ENCODE measurements around the gene ITGB2. TPM values are rescaled to one million over a fixed set of nuclear protein-coding genes. Genes with fewer than 3 reads are reported as not detected.
A peak's percentile ranks its signal among the peaks of the same experiment; 100 is the strongest.

ITGB2 gene
- total and polyA plus RNA-seq, 2 donors from 2014 or later: 9.5 to 111 TPM

DNA sequence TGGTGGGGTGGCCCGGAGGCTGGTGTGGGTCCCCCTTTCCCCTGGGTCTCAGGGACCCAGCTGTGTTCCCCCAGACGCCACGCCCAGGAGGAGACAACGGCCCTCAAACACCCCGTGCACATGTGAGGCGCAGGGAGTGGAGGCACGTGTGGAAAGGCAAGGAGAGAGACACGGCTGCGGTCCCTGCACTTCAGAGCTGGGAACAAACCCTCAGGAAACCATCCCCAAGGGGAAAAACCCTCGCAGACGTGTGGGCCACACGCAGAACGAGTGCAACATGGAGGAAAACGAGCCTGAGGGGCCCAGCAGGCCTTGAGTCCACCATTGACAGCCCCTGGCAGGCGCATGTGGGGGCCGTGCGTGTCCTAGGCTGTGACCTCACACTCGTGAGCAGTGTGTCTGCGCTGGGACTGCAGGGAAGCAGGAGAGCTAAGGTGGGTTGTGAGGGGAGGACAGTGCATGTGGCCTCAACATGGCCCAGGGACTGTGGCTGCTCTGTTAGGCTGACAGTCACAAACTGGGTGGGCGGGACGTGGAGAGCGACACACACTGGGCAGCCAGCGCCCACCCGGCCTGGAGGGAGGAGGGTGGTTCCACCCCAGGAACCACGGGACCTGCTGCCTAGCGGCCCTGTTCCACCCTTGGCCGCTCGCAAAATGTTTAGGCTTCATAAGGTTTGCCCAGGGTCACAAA, 20.0 kb downstream of the ITGB2 start:
- intact Hi-C loops (cut with DNase I): no loop called here

DNA sequence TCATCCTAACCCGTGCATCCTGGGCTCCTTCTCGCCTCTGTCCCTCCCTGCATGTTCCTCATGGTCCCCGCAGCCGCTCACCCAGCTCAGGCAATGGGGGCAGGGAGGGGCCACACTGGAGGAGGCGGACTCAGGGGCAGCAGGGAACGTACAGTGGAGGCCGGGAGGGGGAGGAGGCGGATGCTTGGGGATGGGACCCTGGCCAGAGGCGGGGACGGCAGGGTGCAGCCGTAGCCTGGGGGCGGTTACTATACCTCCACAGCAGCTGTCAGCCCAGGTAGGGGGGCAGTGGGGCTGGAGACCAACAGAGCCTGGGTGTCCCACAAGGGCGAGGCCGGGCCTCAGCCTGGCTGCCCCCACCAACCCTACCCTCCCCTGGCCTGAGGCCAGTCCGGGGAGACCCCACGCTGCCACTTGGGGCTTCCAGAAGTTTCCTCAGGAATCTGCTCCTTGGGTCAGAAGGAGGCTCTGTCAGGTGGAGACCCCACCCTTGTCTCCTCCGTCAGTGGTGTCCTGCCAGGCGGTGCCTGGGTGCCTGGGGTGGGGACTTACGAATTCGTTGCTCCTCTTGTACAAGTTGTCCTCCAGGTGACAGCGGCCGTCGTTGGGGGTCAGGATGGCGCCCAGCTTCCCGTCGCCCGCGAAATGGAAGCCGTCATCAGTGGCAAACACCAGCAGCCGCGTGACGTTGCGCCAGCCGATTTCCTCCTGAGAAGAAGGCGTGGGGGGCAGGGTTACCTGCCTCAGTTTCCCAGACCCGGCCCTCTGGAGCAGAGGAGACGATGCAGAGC, 20.7 kb downstream of the ITGB2 start:
- TF ChIP-seq, protein P1, sequence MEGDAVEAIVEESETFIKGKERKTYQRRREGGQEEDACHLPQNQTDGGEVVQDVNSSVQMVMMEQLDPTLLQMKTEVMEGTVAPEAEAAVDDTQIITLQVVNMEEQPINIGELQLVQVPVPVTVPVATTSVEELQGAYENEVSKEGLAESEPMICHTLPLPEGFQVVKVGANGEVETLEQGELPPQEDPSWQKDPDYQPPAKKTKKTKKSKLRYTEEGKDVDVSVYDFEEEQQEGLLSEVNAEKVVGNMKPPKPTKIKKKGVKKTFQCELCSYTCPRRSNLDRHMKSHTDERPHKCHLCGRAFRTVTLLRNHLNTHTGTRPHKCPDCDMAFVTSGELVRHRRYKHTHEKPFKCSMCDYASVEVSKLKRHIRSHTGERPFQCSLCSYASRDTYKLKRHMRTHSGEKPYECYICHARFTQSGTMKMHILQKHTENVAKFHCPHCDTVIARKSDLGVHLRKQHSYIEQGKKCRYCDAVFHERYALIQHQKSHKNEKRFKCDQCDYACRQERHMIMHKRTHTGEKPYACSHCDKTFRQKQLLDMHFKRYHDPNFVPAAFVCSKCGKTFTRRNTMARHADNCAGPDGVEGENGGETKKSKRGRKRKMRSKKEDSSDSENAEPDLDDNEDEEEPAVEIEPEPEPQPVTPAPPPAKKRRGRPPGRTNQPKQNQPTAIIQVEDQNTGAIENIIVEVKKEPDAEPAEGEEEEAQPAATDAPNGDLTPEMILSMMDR (IDR thresholded peaks at IDR 0.05; ENCODE audit: borderline replicate concordance, extremely low read depth, insufficient read depth): no peak

More for the DNA sequence above, 20.0 kb downstream of the ITGB2 start:
- H3K27ac ChIP-seq (ENCODE audit: low read depth in 2 of 2, low read length in 2 of 2): no peak overlapping the region
- TF ChIP-seq, protein P1 (IDR thresholded peaks at IDR 0.05; ENCODE audit: borderline replicate concordance, extremely low read depth, insufficient read depth): no peak
- no peak overlapping the region for H3K4me3 ChIP-seq (ENCODE audit: low read length in 3 of 3)
- FAIRE-seq (no peak), DNase-seq (peak in 4 of 5 donors; percentile 44 to 68 (median 56))
- H3K36me3 ChIP-seq (ENCODE audit: control insufficient read depth in 2 of 3, insufficient read depth in 3 of 3, low read length in 3 of 3): peaks cover 0 to 3% (median 2%) of the 10 kb centered on the region in 3 donors
- H3K27me3 ChIP-seq (ENCODE audit: control insufficient read depth, insufficient read depth, low read length): no peaks in the 10 kb centered on the region
- no peaks in the 10 kb centered on the region for H3K9me3 ChIP-seq (ENCODE audit: control insufficient read depth in 2 of 3, insufficient read depth in 1 of 3, low read length in 3 of 3)
- H3K9ac ChIP-seq (ENCODE audit: low read length in 3 of 3): no peak overlapping the region
- peaks cover 0 to 7% (median 0%) of the 10 kb centered on the region in 3 donors for H3K4me1 ChIP-seq (ENCODE audit: control insufficient read depth in 2 of 3, insufficient read depth in 2 of 3, low read depth in 1 of 3, low read length in 3 of 3)

DNA sequence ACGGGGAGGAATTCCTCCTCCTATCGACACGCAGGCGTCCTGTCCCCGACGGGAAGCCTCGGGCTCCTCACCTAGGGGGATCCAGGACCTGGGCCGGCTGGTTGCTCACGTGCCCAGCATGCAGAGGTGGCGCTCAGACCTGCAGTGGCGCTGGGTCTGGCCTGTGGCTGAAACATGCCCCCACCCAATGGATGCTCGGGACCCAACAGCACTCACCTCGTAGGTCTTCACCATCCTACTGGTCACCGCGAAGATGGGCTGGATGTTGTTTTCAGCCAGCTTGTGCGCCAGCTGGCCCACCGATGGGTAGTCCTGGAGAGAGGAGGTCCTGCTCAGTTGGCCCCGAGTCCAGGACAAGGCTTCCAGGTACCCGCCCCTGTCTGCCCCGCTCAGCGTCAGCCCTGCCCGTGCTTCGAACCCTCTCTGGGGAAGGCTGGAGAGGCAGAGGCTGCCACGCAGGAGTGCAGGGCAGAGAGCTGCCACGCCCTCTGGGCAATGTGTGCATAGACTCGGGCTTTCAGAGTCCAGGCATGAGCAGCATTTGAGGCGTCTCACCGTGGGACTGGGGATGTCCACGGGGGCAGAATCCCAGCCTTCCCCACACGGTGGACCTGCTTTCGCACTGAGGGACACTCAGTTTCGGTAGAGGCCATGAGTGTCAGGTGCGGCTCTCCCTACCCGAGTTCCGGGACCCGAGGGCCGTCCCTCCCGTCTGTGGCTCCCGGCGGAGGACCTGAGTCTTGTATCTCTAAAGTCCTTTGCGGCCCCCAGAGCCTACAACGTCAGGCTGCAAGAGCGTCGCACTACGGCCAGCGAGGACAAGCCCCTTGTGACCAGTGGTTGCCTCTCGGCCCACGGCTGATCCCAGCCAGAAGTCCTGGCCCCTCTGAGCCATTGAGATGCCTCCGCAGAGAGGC, 21.6 kb downstream of the ITGB2 start:
- Histone ChIP-seq H3K9me3 (ENCODE audit: control insufficient read depth in 2 of 3, insufficient read depth in 1 of 3, low read length in 3 of 3) (no peaks in the 10 kb centered on the region), H3K9ac (ENCODE audit: low read length in 3 of 3) (no peak overlapping the region), H3K36me3 (ENCODE audit: control insufficient read depth in 2 of 3, insufficient read depth in 3 of 3, low read length in 3 of 3) (peaks cover 0 to 3% (median 2%) of the 10 kb centered on the region in 3 donors), H3K4me3 (ENCODE audit: low read length in 3 of 3) (no peak overlapping the region), H3K27ac (ENCODE audit: low read depth in 2 of 2, low read length in 2 of 2) (no peak overlapping the region), H3K27me3 (ENCODE audit: control insufficient read depth, insufficient read depth, low read length) (no peaks in the 10 kb centered on the region), H3K4me1 (ENCODE audit: control insufficient read depth in 2 of 3, insufficient read depth in 2 of 3, low read depth in 1 of 3, low read length in 3 of 3) (peaks cover 0 to 7% (median 0%) of the 10 kb centered on the region in 3 donors)
- TF ChIP-seq, protein P1 (IDR thresholded peaks at IDR 0.05; ENCODE audit: borderline replicate concordance, extremely low read depth, insufficient read depth): no peak
- FAIRE-seq (no peak), DNase-seq (peak in 1 of 5 donors; percentile 77)
- intact Hi-C loops (cut with DNase I): no loop called here

More for the DNA sequence above, 20.7 kb downstream of the ITGB2 start:
- Histone ChIP-seq H3K4me3 (ENCODE audit: low read length in 3 of 3) (no peak overlapping the region), H3K27me3 (ENCODE audit: control insufficient read depth, insufficient read depth, low read length) (no peaks in the 10 kb centered on the region), H3K9ac (ENCODE audit: low read length in 3 of 3) (no peak overlapping the region), H3K27ac (ENCODE audit: low read depth in 2 of 2, low read length in 2 of 2) (no peak overlapping the region), H3K36me3 (ENCODE audit: control insufficient read depth in 2 of 3, insufficient read depth in 3 of 3, low read length in 3 of 3) (peaks cover 0 to 3% (median 2%) of the 10 kb centered on the region in 3 donors), H3K9me3 (ENCODE audit: control insufficient read depth in 2 of 3, insufficient read depth in 1 of 3, low read length in 3 of 3) (no peaks in the 10 kb centered on the region), H3K4me1 (ENCODE audit: control insufficient read depth in 2 of 3, insufficient read depth in 2 of 3, low read depth in 1 of 3, low read length in 3 of 3) (peaks cover 0 to 7% (median 0%) of the 10 kb centered on the region in 3 donors)
- FAIRE-seq (no peak), DNase-seq (peak in 2 of 5 donors; percentile 52 to 73)
- intact Hi-C loops (cut with DNase I): no loop called here

All from kidney (tissue), 14 donors.